Fibroblast of pulmonary artery (primary cell): ENCODE measurements around the gene LRRC70.
"Not testable (repeated sequence)": the region's sequence is repeated elsewhere in the genome, so short reads cannot be mapped to it uniquely, and the experiment has no call there.

ENCODE experiments used
- DNase-seq: peaks from one replicate; pipeline ENCODE4 v3.0.0-alpha.2; 2010; ENCODE audit warnings: low read depth
- H3K4me3 ChIP-seq: replicated peaks from 2 replicates; pipeline ENCODE4 v1.5.1; 2011; ENCODE audit warnings: low read depth, mild to moderate bottlenecking, control low read depth, low read length, moderate library complexity
- TF ChIP-seq, protein P1 (sequence below): IDR thresholded peaks from 2 replicates; pipeline ENCODE4 v1.5.1; 2011; ENCODE audit warnings: mild to moderate bottlenecking, control low read depth, low read length, inconsistent platforms; ENCODE audit errors: missing control alignments

The LRRC70 gene

DNA sequence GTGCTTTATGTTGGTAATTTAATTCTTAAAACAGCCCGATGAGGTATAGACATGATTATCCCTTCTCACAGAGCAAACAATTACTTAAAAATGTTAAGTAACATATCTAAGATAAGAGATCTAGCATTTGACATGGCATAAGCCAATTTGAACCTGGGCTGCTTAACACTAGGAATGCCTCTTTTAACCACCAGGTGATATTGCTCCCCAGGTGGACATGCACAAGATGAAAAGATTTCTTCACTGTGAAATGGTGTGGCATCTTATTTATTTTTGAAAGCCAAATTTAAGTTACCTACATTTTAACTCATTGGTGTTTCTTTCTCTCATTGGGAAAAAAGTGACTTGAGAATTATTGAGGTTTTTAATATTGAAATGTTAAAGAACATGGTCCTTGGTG lies 15.8 kb upstream of the LRRC70 start:
- TF ChIP-seq, protein P1, sequence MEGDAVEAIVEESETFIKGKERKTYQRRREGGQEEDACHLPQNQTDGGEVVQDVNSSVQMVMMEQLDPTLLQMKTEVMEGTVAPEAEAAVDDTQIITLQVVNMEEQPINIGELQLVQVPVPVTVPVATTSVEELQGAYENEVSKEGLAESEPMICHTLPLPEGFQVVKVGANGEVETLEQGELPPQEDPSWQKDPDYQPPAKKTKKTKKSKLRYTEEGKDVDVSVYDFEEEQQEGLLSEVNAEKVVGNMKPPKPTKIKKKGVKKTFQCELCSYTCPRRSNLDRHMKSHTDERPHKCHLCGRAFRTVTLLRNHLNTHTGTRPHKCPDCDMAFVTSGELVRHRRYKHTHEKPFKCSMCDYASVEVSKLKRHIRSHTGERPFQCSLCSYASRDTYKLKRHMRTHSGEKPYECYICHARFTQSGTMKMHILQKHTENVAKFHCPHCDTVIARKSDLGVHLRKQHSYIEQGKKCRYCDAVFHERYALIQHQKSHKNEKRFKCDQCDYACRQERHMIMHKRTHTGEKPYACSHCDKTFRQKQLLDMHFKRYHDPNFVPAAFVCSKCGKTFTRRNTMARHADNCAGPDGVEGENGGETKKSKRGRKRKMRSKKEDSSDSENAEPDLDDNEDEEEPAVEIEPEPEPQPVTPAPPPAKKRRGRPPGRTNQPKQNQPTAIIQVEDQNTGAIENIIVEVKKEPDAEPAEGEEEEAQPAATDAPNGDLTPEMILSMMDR = no peak
- no peak overlapping the region for H3K4me3 ChIP-seq
- DNase-seq = no peak

DNA sequence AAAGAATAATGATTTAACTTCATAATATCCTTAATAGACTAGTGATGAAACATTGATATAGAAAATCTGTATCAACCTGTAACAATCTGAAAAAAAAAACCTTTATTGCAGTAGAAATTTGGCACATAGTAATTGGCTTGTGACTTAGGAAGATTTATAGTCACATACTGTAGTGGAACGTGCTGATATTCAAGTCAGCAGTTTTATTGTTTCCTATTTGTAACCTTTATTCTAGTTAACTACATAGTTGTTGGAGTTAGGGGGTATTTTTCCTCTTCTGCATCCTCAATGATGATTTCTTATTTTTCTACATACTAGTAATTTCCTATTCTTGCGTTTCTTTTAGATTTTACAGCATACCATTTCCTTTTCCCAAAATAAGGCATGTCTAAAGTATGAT lies 14.5 kb upstream of the LRRC70 start:
- H3K4me3 ChIP-seq = no peak overlapping the region
- TF ChIP-seq, protein P1 = no peak
- DNase-seq = no peak

- H3K4me3 ChIP-seq, DNase-seq: not testable (repeated sequence)
Observed at GRCh38 chr5:62565740-62566139, 12.9 kb upstream of the LRRC70 start.

DNA sequence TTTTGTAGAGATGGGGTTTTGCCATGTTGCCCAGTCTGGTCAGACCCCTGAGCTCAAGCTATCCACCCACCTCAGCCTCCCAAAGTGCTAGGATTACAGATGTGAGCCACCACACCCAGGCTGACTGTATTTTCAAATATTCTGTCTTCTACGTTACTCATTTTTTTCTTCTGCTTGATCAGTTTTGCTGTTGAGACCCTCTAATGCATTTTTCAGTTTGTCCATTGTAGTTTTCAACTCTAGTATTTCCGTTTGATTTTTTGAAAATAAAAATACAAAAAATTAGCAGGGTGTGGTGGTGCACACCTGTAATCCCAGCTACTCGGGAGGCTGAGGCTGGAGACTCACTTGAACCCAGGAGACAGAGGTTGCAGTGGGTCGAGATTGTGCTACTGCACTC lies 10.5 kb upstream of the LRRC70 start:
- H3K4me3 ChIP-seq = no peak overlapping the region
- no peak for DNase-seq
- TF ChIP-seq, protein P1 = no peak

DNA sequence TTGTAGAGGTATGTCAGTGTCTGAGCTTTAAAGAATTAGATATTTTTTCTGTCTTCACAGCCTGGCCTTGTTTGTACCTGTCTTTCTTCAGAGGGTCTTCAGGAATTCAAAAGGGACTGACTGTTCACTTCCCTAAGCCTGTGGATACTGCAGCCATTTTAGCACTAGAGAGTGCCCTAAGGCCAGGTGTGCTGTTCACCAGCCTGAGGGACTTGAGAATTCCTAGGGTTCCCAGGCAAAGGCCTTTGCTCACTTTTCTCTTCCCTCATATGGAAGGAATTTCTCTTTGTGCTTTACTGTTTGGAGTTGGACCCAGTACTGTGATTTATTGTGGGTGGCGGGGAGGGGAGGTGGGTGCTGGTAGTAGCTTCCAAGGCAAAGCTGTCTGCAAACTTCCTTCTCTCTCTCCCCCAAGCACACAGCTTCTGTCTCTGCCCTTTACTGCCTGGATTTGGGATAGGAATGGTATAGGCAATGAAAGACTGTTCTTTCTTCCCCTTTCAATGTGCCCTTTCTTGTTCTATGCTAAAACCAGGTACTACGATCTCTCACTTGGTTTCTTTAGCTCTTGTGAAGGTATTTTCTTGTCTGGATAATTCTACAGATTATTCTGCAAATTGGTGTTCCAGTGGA lies 9.7 kb upstream of the LRRC70 start:
- DNase-seq = no peak
- H3K4me3 ChIP-seq = no peak overlapping the region
- TF ChIP-seq, protein P1 = no peak

DNA sequence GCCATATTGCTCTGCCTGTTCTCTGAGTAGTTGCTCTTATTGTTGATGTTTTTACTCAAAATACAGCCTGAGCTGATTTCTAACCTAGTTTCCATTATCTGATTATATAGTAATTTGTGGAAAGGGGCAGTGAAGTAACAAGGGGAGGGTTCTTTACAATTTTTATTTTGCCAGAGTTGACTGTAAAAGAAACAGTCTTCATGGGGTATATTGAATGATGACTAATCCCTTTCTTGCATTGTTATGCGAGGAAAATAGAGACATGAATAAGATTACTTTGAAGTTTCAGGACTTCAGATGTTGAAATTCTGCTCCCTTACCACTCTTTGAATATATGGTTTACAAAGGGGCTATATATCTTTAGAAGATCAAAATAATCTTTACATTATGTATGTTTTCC lies 9.1 kb upstream of the LRRC70 start:
- no peak overlapping the region for H3K4me3 ChIP-seq
- DNase-seq = peak; percentile 59
- TF ChIP-seq, protein P1 = no peak

- TF ChIP-seq, protein P1 = no peak
- no peak for DNase-seq
Observed at GRCh38 chr5:62572918-62573514, 5.6 kb upstream of the LRRC70 start.

More at GRCh38 chr5:62572918-62573514, 5.6 kb upstream of the LRRC70 start:
- H3K4me3 ChIP-seq = no peak overlapping the region
